H9 (cell line): Measurements from ENCODE around the gene FOXK1. TPM values are rescaled to one million over a fixed set of nuclear protein-coding genes. Genes with fewer than 3 reads are reported as not detected.

Experiments
- DNase-seq: peaks from one replicate; pipeline ENCODE4 v3.0.0-alpha.2; 2017
- H2AFZ ChIP-seq: one replicate; pipeline ENCODE4 v1.6.1; 2013; ENCODE audit warnings: mild to moderate bottlenecking, low read length, control low read depth, moderate library complexity
- H2AK5ac ChIP-seq: 2 replicates; pipeline ENCODE4 v1.6.1; 2013; ENCODE audit warnings: low read length, control low read depth, mixed read lengths; ENCODE audit not compliant: insufficient read length
- H2BK120ac ChIP-seq: one replicate; pipeline ENCODE4 v1.6.1; 2013; ENCODE audit warnings: low read depth, mild to moderate bottlenecking, low read length, control low read depth, inconsistent platforms; ENCODE audit not compliant: poor library complexity, severe bottlenecking
- H2BK12ac ChIP-seq: 2 replicates; pipeline ENCODE4 v1.6.1; 2013; ENCODE audit warnings: low read length, control low read depth, mixed read lengths, low read depth; ENCODE audit not compliant: insufficient read length
- H2BK15ac ChIP-seq: 2 replicates; pipeline ENCODE4 v1.6.1; 2013; ENCODE audit warnings: low read depth, low read length, control low read depth
- H2BK20ac ChIP-seq: one replicate; pipeline ENCODE4 v1.6.1; 2013; ENCODE audit warnings: low read depth, mild to moderate bottlenecking, low read length, control low read depth, inconsistent platforms; ENCODE audit not compliant: poor library complexity, severe bottlenecking
- H2BK5ac ChIP-seq: 2 replicates; pipeline ENCODE4 v1.6.1; 2013; ENCODE audit warnings: low read length, control low read depth, mixed read lengths; ENCODE audit not compliant: insufficient read length
- H3K14ac ChIP-seq: 2 replicates; pipeline ENCODE4 v1.6.1; 2013; ENCODE audit warnings: low read length, control low read depth; ENCODE audit not compliant: insufficient read depth
- H3K18ac ChIP-seq: 2 replicates; pipeline ENCODE4 v1.6.1; 2013; ENCODE audit warnings: low read depth, mild to moderate bottlenecking, mixed read lengths, low read length, control low read depth; ENCODE audit not compliant: insufficient read length
- H3K23ac ChIP-seq: 2 replicates; pipeline ENCODE4 v1.6.1; 2013; ENCODE audit warnings: low read length, control low read depth, mixed read lengths, low read depth; ENCODE audit not compliant: insufficient read length
- H3K23me2 ChIP-seq: 2 replicates; pipeline ENCODE4 v1.6.1; 2013; ENCODE audit warnings: low read depth, mild to moderate bottlenecking, mixed read lengths, low read length, control low read depth; ENCODE audit not compliant: insufficient read length, poor library complexity, severe bottlenecking
- H3K27ac ChIP-seq: 2 replicates; pipeline ENCODE4 v1.5.1; 2013; ENCODE audit warnings: low read length, control low read depth, mixed read lengths, low read depth; ENCODE audit not compliant: insufficient read length
- H3K27me3 ChIP-seq: 2 replicates; pipeline ENCODE4 v1.6.1; 2013; ENCODE audit warnings: low read length, control low read depth, inconsistent platforms; ENCODE audit not compliant: insufficient read depth
- H3K4ac ChIP-seq: 2 replicates; pipeline ENCODE4 v1.6.1; 2013; ENCODE audit warnings: low read depth, mild to moderate bottlenecking, control low read depth, inconsistent platforms, low read length, moderate library complexity
- H3K4me1 ChIP-seq: 2 replicates; pipeline ENCODE4 v1.6.1; 2013; ENCODE audit warnings: low read length, control low read depth, inconsistent platforms; ENCODE audit not compliant: insufficient read depth
- H3K4me2 ChIP-seq: 2 replicates; pipeline ENCODE4 v1.6.1; 2013; ENCODE audit warnings: low read length, control low read depth, mixed read lengths; ENCODE audit not compliant: insufficient read length, insufficient read depth
- H3K56ac ChIP-seq: 2 replicates; pipeline ENCODE4 v1.6.1; 2013; ENCODE audit warnings: low read depth, mild to moderate bottlenecking, mixed read lengths, low read length, control low read depth; ENCODE audit not compliant: insufficient read length
- H3K79me1 ChIP-seq: 2 replicates; pipeline ENCODE4 v1.6.1; 2013; ENCODE audit warnings: low read depth, mild to moderate bottlenecking, moderate library complexity, low read length, control low read depth, inconsistent platforms; ENCODE audit not compliant: insufficient read depth, poor library complexity, severe bottlenecking
- H3K79me2 ChIP-seq: 2 replicates; pipeline ENCODE4 v1.6.1; 2013; ENCODE audit warnings: low read length, control low read depth, inconsistent platforms; ENCODE audit not compliant: insufficient read depth
- H3K9ac ChIP-seq: 2 replicates; pipeline ENCODE4 v1.6.1; 2013; ENCODE audit warnings: low read length, control low read depth, mixed read lengths; ENCODE audit not compliant: insufficient read length; ENCODE audit errors: extremely low read depth
- H3K9me3 ChIP-seq: one replicate; pipeline ENCODE4 v1.6.1; 2013; ENCODE audit warnings: low read depth, low read length, inconsistent platforms; ENCODE audit not compliant: control insufficient read depth
- H3T11ph ChIP-seq: one replicate; pipeline ENCODE4 v1.6.1; 2013; ENCODE audit warnings: mild to moderate bottlenecking, low read length, control low read depth, inconsistent platforms
- H4K20me1 ChIP-seq: one replicate; pipeline ENCODE4 v1.6.1; 2013; ENCODE audit not compliant: control insufficient read depth, insufficient read length, insufficient read depth
- H4K5ac ChIP-seq: 2 replicates; pipeline ENCODE4 v1.6.1; 2013; ENCODE audit warnings: low read depth, mild to moderate bottlenecking, mixed read lengths, low read length, control low read depth; ENCODE audit not compliant: insufficient read length
- H4K8ac ChIP-seq: replicated peaks from 2 replicates; pipeline ENCODE4 v1.6.1; 2013; ENCODE audit warnings: low read length, control low read depth, mixed read lengths, low read depth; ENCODE audit not compliant: insufficient read length
- H4K91ac ChIP-seq: 2 replicates; pipeline ENCODE4 v1.6.1; 2013; ENCODE audit warnings: low read depth, mild to moderate bottlenecking, moderate library complexity, mixed read lengths, low read length, control low read depth; ENCODE audit not compliant: insufficient read length
- H3K27ac Mint-ChIP-seq, 3 experiments: 2 replicates in 2 of 3; 3 replicates in 1 of 3; pipeline ENCODE4 v1.8.0; 2020 to 2021; ENCODE audit warnings: mixed read lengths in 3 of 3, mild to moderate bottlenecking in 1 of 3, moderate library complexity in 1 of 3
- H3K27me3 Mint-ChIP-seq: 2 replicates; pipeline ENCODE4 v1.8.0; 2021; ENCODE audit warnings: low read depth, mild to moderate bottlenecking, moderate library complexity, mixed read lengths
- H3K36me3 Mint-ChIP-seq, 3 experiments: 2 replicates in 2 of 3; 3 replicates in 1 of 3; pipeline ENCODE4 v1.8.0; 2020 to 2021; ENCODE audit warnings: low read depth in 3 of 3, mixed read lengths in 3 of 3; ENCODE audit not compliant: insufficient read depth in 1 of 3
- H3K4me1 Mint-ChIP-seq, 2 experiments: 2 replicates each; pipeline ENCODE4 v1.8.0; 2020; ENCODE audit warnings: mixed read lengths in 2 of 2
- H3K4me3 Mint-ChIP-seq, 2 experiments: 2 replicates in 1 of 2; 3 replicates in 1 of 2; pipeline ENCODE4 v1.8.0; 2020 to 2021; ENCODE audit warnings: mild to moderate bottlenecking in 2 of 2, mixed read lengths in 2 of 2, moderate library complexity in 1 of 2
- H3K9me3 Mint-ChIP-seq, 2 experiments: 2 replicates in 1 of 2; 3 replicates in 1 of 2; pipeline ENCODE4 v1.8.0; 2020; ENCODE audit warnings: mild to moderate bottlenecking in 2 of 2, mixed read lengths in 2 of 2, moderate library complexity in 1 of 2
- CTCF ChIP-seq: fragments of 200-600 bp; sonication (generic); conservative IDR thresholded peaks from 3 replicates; pipeline ENCODE4 v1.8.0; 2021; ENCODE audit warnings: antibody characterized with exemption, mild to moderate bottlenecking
- WGBS: extraction: QIAGEN DNeasy Blood & Tissue Kit; methylation state at CpG from one replicate; pipeline ENCODE4 v1.1.7; 2013; ENCODE audit warnings: missing lambda C conversion rate, low lambda C conversion rate, mixed read lengths; ENCODE audit not compliant: insufficient read length; ENCODE audit errors: extremely low coverage; 5-methylcytosine and 5-hydroxymethylcytosine counted together
- total RNA-seq: library from RNA; stranded (reverse); gene quantifications from 2 replicates; pipeline ENCODE4 v1.2.1, GENCODE V29; 2021

The FOXK1 gene
- total RNA-seq, 1 experiment from 2014 or later: 14.4 TPM

DNA sequence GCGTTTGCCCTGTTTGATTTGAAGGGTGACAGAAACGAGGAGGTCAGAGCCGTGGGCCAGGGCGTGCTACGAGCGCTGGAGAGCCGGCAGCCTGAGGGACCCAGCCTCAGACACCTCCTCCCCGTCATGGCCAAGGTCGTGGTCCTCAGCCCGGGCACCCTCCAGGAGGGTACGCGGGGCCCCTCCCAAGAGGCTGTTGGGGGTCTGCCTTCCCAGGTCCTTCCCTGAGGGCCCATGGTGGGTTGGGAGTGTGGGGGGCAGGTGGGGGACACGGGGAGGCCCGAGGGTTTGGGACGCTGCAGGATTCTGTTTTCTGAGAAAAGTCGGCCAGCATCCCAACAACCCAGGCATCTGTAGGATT lies 101.2 kb downstream of the FOXK1 start:
- no peak overlapping the region for H3K27ac Mint-ChIP-seq

More for the DNA sequence above, 101.2 kb downstream of the FOXK1 start:
- H2BK20ac ChIP-seq: no peak overlapping the region
- H3K27me3 ChIP-seq: no peaks in the 10 kb centered on the region
- H3K23ac ChIP-seq: no peak overlapping the region
- no peak overlapping the region for H2AK5ac ChIP-seq
- no peak overlapping the region for H4K8ac ChIP-seq
- no peak overlapping the region for H2BK5ac ChIP-seq
- no peak overlapping the region for H2AFZ ChIP-seq
- no peak overlapping the region for H2BK120ac ChIP-seq
- H3K4me2 ChIP-seq: no peak overlapping the region
- no peak overlapping the region for H3K27ac ChIP-seq
- Mint-ChIP-seq H3K36me3 (peaks cover 7 to 28% (median 9%) of the 10 kb centered on the region in 3 experiments; a peak in 6 of 7 replicates), H3K27me3 (no peaks in the 10 kb centered on the region), H3K9me3 (no peaks in the 10 kb centered on the region), H3K4me3 (no peak overlapping the region), H3K4me1 (no peaks in the 10 kb centered on the region)
- DNase-seq: no peak
- peaks cover under 1% of the 10 kb centered on the region for H3K79me1 ChIP-seq
- H4K91ac ChIP-seq: no peak overlapping the region
- no peaks in the 10 kb centered on the region for H3K9me3 ChIP-seq
- H3K79me2 ChIP-seq: no peaks in the 10 kb centered on the region
- H4K20me1 ChIP-seq: no peaks in the 10 kb centered on the region
- no peaks in the 10 kb centered on the region for H3K4me1 ChIP-seq
- no peak overlapping the region for H3K4ac ChIP-seq
- no peak for TF ChIP-seq CTCF
- no peak overlapping the region for H3K14ac ChIP-seq
- H3K18ac ChIP-seq: no peak overlapping the region
- no CpG with 5 or more reads among the region's 16 CpGs for WGBS
- H3K23me2 ChIP-seq: no peaks in the 10 kb centered on the region
- H2BK15ac ChIP-seq: no peak overlapping the region
- H3K9ac ChIP-seq: no peak overlapping the region
- no peak overlapping the region for H3T11ph ChIP-seq
- H3K56ac ChIP-seq: no peak overlapping the region
- no peak overlapping the region for H4K5ac ChIP-seq
- no peak overlapping the region for H2BK12ac ChIP-seq
